ENCODE measurements around the gene NCAPH2.

Gene NCAPH2

GRCh38 chr22:50465066-50465930 is 42.7 kb upstream of the NCAPH2 start:
- H3K4me3 ChIP-seq (ENCODE audit: low read length) = no peak overlapping the region
- H3K36me3 ChIP-seq (replicated peaks; ENCODE audit: low read depth, low read length) = peaks cover 3% of the 10 kb centered on the region
- H3K9ac ChIP-seq (ENCODE audit: low read length) = no peak overlapping the region
- no peaks in the 10 kb centered on the region for H3K27me3 ChIP-seq (ENCODE audit: low read depth, low read length)
- TF ChIP-seq EZH2phosphoT487 (IDR thresholded peaks at IDR 0.05; ENCODE audit: low read depth) = no peak
- no peak for TF ChIP-seq CTCF (IDR thresholded peaks at IDR 0.05; ENCODE audit: low read depth, low read length)
- no peaks in the 10 kb centered on the region for H3K9me3 ChIP-seq (ENCODE audit: insufficient read depth, low read length)
- H3K4me2 ChIP-seq (ENCODE audit: low read length) = no peak overlapping the region
- peaks cover 25% of the 10 kb centered on the region for H3K4me1 ChIP-seq (ENCODE audit: low read length)
- no peak overlapping the region for H3K27ac ChIP-seq (ENCODE audit: low read length)
- peaks cover 11% of the 10 kb centered on the region for H4K20me1 ChIP-seq (ENCODE audit: insufficient read depth, low read length)
- H3K79me2 ChIP-seq (ENCODE audit: low read length) = peaks cover 14% of the 10 kb centered on the region
- H2AFZ ChIP-seq (ENCODE audit: low read depth, low read length) = no peak overlapping the region

- no peak overlapping the region for H3K4me3 ChIP-seq (ENCODE audit: low read length)
- H2AFZ ChIP-seq (ENCODE audit: low read depth, low read length) = no peak overlapping the region
- peaks cover 33% of the 10 kb centered on the region for H3K4me1 ChIP-seq (ENCODE audit: low read length)
- TF ChIP-seq CTCF (IDR thresholded peaks at IDR 0.05; ENCODE audit: low read depth, low read length) = no peak
- H3K4me2 ChIP-seq (ENCODE audit: low read length) = no peak overlapping the region
- peaks cover 3% of the 10 kb centered on the region for H3K36me3 ChIP-seq (replicated peaks; ENCODE audit: low read depth, low read length)
- H3K9ac ChIP-seq (ENCODE audit: low read length) = no peak overlapping the region
- peaks cover 14% of the 10 kb centered on the region for H4K20me1 ChIP-seq (ENCODE audit: insufficient read depth, low read length)
- H3K79me2 ChIP-seq (ENCODE audit: low read length) = peaks cover 34% of the 10 kb centered on the region
- no peak overlapping the region for H3K27ac ChIP-seq (ENCODE audit: low read length)
- H3K27me3 ChIP-seq (ENCODE audit: low read depth, low read length) = no peaks in the 10 kb centered on the region
- H3K9me3 ChIP-seq (ENCODE audit: insufficient read depth, low read length) = no peaks in the 10 kb centered on the region
Observed at GRCh38 chr22:50467341-50467740, 40.7 kb upstream of the NCAPH2 start.

GRCh38 chr22:50467773-50468440 is 40.1 kb upstream of the NCAPH2 start:
- Histone ChIP-seq H3K27me3 (ENCODE audit: low read depth, low read length) (no peaks in the 10 kb centered on the region), H3K36me3 (replicated peaks; ENCODE audit: low read depth, low read length) (peaks cover 3% of the 10 kb centered on the region), H3K4me2 (ENCODE audit: low read length) (no peak overlapping the region), H4K20me1 (ENCODE audit: insufficient read depth, low read length) (peaks cover 18% of the 10 kb centered on the region), H3K9ac (ENCODE audit: low read length) (no peak overlapping the region), H3K9me3 (ENCODE audit: insufficient read depth, low read length) (no peaks in the 10 kb centered on the region), H3K4me3 (ENCODE audit: low read length) (no peak overlapping the region), H2AFZ (ENCODE audit: low read depth, low read length) (no peak overlapping the region), H3K27ac (ENCODE audit: low read length) (no peak overlapping the region), H3K79me2 (ENCODE audit: low read length) (peaks cover 40% of the 10 kb centered on the region), H3K4me1 (ENCODE audit: low read length) (peaks cover 33% of the 10 kb centered on the region)
- TF ChIP-seq CTCF (IDR thresholded peaks at IDR 0.05; ENCODE audit: low read depth, low read length) = no peak
- no peak for TF ChIP-seq EZH2phosphoT487 (IDR thresholded peaks at IDR 0.05; ENCODE audit: low read depth)

- Histone ChIP-seq H3K79me2 (ENCODE audit: low read length) (peaks cover 47% of the 10 kb centered on the region), H3K9me3 (ENCODE audit: insufficient read depth, low read length) (no peaks in the 10 kb centered on the region), H3K9ac (ENCODE audit: low read length) (no peak overlapping the region), H3K27me3 (ENCODE audit: low read depth, low read length) (no peaks in the 10 kb centered on the region), H3K27ac (ENCODE audit: low read length) (no peak overlapping the region), H3K4me1 (ENCODE audit: low read length) (peaks cover 36% of the 10 kb centered on the region), H4K20me1 (ENCODE audit: insufficient read depth, low read length) (peaks cover 23% of the 10 kb centered on the region), H3K36me3 (replicated peaks; ENCODE audit: low read depth, low read length) (no peaks in the 10 kb centered on the region), H3K4me3 (ENCODE audit: low read length) (no peak overlapping the region), H2AFZ (ENCODE audit: low read depth, low read length) (no peak overlapping the region), H3K4me2 (ENCODE audit: low read length) (peak overlapping the region; percentile 71; the same call in 1 of the 2 replicates)
- no peak for TF ChIP-seq EZH2phosphoT487 (IDR thresholded peaks at IDR 0.05; ENCODE audit: low read depth)
- TF ChIP-seq CTCF (IDR thresholded peaks at IDR 0.05; ENCODE audit: low read depth, low read length) = no peak
Observed at GRCh38 chr22:50468626-50469025, 39.4 kb upstream of the NCAPH2 start.
